ENCODE data around the gene CASKIN1. TPM values are rescaled to one million over a fixed set of nuclear protein-coding genes. Genes with fewer than 3 reads are reported as not detected.
A peak's percentile ranks its signal among the peaks of the same experiment; 100 is the strongest.

CASKIN1 gene
- total RNA-seq, 2 donors from 2014 or later = 0.66 to 0.78 TPM

GRCh38 chr16:2214719-2214968 lies 18.2 kb upstream of the CASKIN1 start, which contains the start of gene PGP:
Gene PGP (minus strand): TSS chr16:2214840. CDS start chr16:2214777, 63 bp downstream.
- H3K27me3 ChIP-seq = no peaks in the 10 kb centered on the region
- intact Hi-C loops (cut with DNase I) = no loop called here
- no peaks in the 10 kb centered on the region for H3K9me3 ChIP-seq
- 0 to 1% methylated on average over 2 to 29 of the region's 48 CpGs for WGBS, 2 donors
- peak within 1 kb of the TSS; percentile 29 to 36 for H3K4me3 ChIP-seq
- no peaks in the 10 kb centered on the region for H3K36me3 ChIP-seq (replicated peaks in 1 of 2; ENCODE audit: insufficient read depth in 1 of 2, low read depth in 2 of 2)
- no peak for ATAC-seq
- TF ChIP-seq CTCF (IDR thresholded peaks at IDR 0.05) (no peak), POLR2A (IDR thresholded peaks at IDR 0.05) (no peak)
- H3K27ac ChIP-seq = peak within 1 kb of the TSS; percentile 95 to 99 (median 97)
- no peak for DNase-seq
- peaks cover 26% of the 10 kb centered on the region for H3K4me1 ChIP-seq

- DNase-seq (no peak), ATAC-seq (peak; percentile 0)
- peaks cover 26% of the 10 kb centered on the region for H3K4me1 ChIP-seq
- H3K27me3 ChIP-seq = no peaks in the 10 kb centered on the region
- no peaks in the 10 kb centered on the region for H3K36me3 ChIP-seq (replicated peaks in 1 of 2; ENCODE audit: insufficient read depth in 1 of 2, low read depth in 2 of 2)
- peak overlapping the region in 3 of 4 donors; percentile 54 to 80 (median 73) for H3K27ac ChIP-seq
- peak overlapping the region; percentile 5 to 24 for H3K4me3 ChIP-seq
- H3K9me3 ChIP-seq = no peaks in the 10 kb centered on the region
- TF ChIP-seq CTCF (IDR thresholded peaks at IDR 0.05) (no peak), POLR2A (IDR thresholded peaks at IDR 0.05) (no peak)
- WGBS, 2 donors = 1 to 2% methylated on average over 13 to 97 of the region's 98 CpGs
- intact Hi-C loops (cut with DNase I) = no loop called here
Measured at GRCh38 chr16:2213817-2214718, 17.7 kb upstream of the CASKIN1 start.

DNA sequence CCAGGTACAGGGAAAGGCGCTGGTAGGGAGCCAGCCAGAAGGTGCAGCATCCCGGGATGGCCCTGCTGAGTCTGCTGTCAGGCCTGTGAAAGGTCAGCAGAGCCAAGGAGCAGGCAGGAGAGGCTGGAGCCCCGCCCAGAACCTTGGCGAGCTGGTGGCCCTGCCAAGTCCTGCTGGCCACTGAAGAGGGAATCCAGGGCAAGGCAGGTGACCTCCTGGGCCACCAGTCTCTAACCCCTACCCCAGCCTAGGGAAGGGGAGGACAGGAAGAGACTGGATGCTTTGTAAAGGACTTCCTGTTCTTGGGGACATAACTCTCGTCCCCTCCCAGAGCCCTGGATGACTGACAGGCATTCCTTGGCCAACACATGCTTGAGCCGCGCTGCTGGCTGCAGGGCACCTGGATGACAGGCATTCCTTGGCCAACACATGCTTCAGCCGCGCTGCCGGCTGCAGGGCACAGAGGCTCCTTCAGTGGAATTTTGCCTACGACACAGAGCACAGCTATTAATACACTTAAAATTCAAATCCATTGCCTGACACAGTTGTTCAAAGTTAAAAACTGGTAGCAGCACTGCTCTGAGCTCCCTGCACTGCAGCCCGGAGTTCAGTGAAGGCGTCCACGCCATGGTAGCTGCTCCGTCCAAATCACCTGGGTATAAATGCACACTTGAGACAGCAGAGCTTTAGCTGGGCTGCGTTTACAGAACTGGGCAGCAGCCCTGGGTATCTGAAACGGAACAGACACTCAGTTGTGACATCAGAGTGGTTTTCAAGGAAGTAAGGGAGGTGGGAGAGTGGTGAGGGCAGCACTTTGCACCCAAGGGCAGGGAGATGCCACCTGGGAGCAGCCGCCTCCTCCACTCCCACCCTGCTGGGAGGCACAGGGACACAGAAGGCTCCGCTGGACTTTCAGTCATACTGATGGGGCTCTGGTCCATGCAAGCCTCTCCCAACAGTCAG lies 16.2 kb upstream of the CASKIN1 start:
- Histone ChIP-seq H3K9me3 (no peaks in the 10 kb centered on the region), H3K36me3 (replicated peaks in 1 of 2; ENCODE audit: insufficient read depth in 1 of 2, low read depth in 2 of 2) (peaks cover 0 to 9% of the 10 kb centered on the region in 2 donors), H3K27me3 (no peaks in the 10 kb centered on the region), H3K4me3 (no peak overlapping the region), H3K4me1 (peaks cover 26% of the 10 kb centered on the region), H3K27ac (peak overlapping the region; percentile 39 to 70 (median 52))
- DNase-seq (peak; percentile 76 to 84 (median 80)), ATAC-seq (peak; percentile 12)
- peak in 1 of 3 donors; percentile 13 for TF ChIP-seq POLR2A (IDR thresholded peaks at IDR 0.05)
- no peak for TF ChIP-seq CTCF (IDR thresholded peaks at IDR 0.05)
- intact Hi-C loops (cut with DNase I) = no loop called here
- 25 to 38% methylated on average over 7 to 19 of the region's 19 CpGs for WGBS, 2 donors

GRCh38 chr16:2211923-2212347 lies 15.5 kb upstream of the CASKIN1 start:
- intact Hi-C loops (cut with DNase I) = no loop called here
- no peaks in the 10 kb centered on the region for H3K27me3 ChIP-seq
- no peak overlapping the region for H3K4me3 ChIP-seq
- 64 to 79% methylated on average over 3 to 11 of the region's 11 CpGs for WGBS, 2 donors
- H3K9me3 ChIP-seq = no peaks in the 10 kb centered on the region
- ATAC-seq = no peak
- no peak for DNase-seq
- H3K27ac ChIP-seq = peak overlapping the region; percentile 25 to 70 (median 52)
- TF ChIP-seq POLR2A (IDR thresholded peaks at IDR 0.05) (no peak), CTCF (IDR thresholded peaks at IDR 0.05) (no peak)
- peaks cover 26% of the 10 kb centered on the region for H3K4me1 ChIP-seq
- H3K36me3 ChIP-seq (replicated peaks in 1 of 2; ENCODE audit: insufficient read depth in 1 of 2, low read depth in 2 of 2) = peaks cover 0 to 16% of the 10 kb centered on the region in 2 donors
